Panc1 (cell line): ENCODE measurements around the gene FAM107B.

ENCODE experiments used
- CTCF ChIP-seq: fragments of 450-650 bp; IDR thresholded peaks from 2 replicates; pipeline ENCODE4 v1.5.1; 2017; ENCODE audit warnings: mild to moderate bottlenecking
- POLR2AphosphoS5 ChIP-seq: IDR thresholded peaks from 2 replicates; pipeline ENCODE4 v1.6.1; 2012; ENCODE audit warnings: mild to moderate bottlenecking, low read depth, low read length, moderate library complexity
- REST ChIP-seq, 2 experiments: IDR thresholded peaks; 2 replicates each; pipeline ENCODE4 v1.6.1; 2011 to 2012; ENCODE audit warnings: low read depth in 2 of 2, control low read depth in 1 of 2, low read length in 1 of 2, mild to moderate bottlenecking in 1 of 2, moderate library complexity in 1 of 2; ENCODE audit not compliant: insufficient read depth in 1 of 2
- SIN3A ChIP-seq: IDR thresholded peaks from 2 replicates; pipeline ENCODE4 v1.6.1; 2012; ENCODE audit warnings: low read depth, mild to moderate bottlenecking, low read length, moderate library complexity, borderline replicate concordance; ENCODE audit not compliant: insufficient read depth

GRCh38 chr10:14665865-14666857 is 108.5 kb downstream of the FAM107B start:
- TF ChIP-seq CTCF (no peak), POLR2AphosphoS5 (no peak), REST (IDR thresholded peaks at IDR 0.05; ENCODE audit: insufficient read depth in 1 of 2, low read depth in 2 of 2, low read length in 1 of 2) (peak in 1 of 2 experiments; percentile 53; a peak in 1 of 4 replicates), SIN3A (no peak)
